8988T (cell line): ENCODE results near the gene SCN8A.

Source experiments
- DNase-seq: peaks from one replicate; pipeline ENCODE4 v3.0.0; 2011

The SCN8A gene

GRCh38 chr12:51837286-51837685 is 246.3 kb downstream of the SCN8A start:
- DNase-seq = no peak

GRCh38 chr12:51838036-51838435 is 247.0 kb downstream of the SCN8A start:
- no peak for DNase-seq

GRCh38 chr12:51838762-51839161 is 247.7 kb downstream of the SCN8A start:
- no peak for DNase-seq

GRCh38 chr12:51839310-51839947 is 248.4 kb downstream of the SCN8A start:
- DNase-seq = no peak

GRCh38 chr12:51840966-51841365 is 249.9 kb downstream of the SCN8A start:
- DNase-seq = no peak

GRCh38 chr12:51841727-51842126 is 250.7 kb downstream of the SCN8A start:
- no peak for DNase-seq

- no peak for DNase-seq
Measured at GRCh38 chr12:51844854-51845253, 253.8 kb downstream of the SCN8A start.

- no peak for DNase-seq
Measured at GRCh38 chr12:51845482-51845881, 254.4 kb downstream of the SCN8A start.

- no peak for DNase-seq
Measured at GRCh38 chr12:51846271-51846691, 255.2 kb downstream of the SCN8A start.

GRCh38 chr12:51846911-51847642 is 256.0 kb downstream of the SCN8A start:
- DNase-seq = peak; percentile 93

GRCh38 chr12:51847643-51848325 is 256.8 kb downstream of the SCN8A start:
- peak; percentile 78 for DNase-seq

- DNase-seq = no peak
Measured at GRCh38 chr12:51848326-51848727, 257.3 kb downstream of the SCN8A start, which contains the start of gene FIGNL2. FIGNL2 (minus strand) TSS chr12:51848718; CDS start chr12:51822413, 26,305 bp downstream.

GRCh38 chr12:51848841-51849735 is 258.1 kb downstream of the SCN8A start:
- DNase-seq = no peak

- DNase-seq = no peak
Measured at GRCh38 chr12:51850081-51850964, 259.3 kb downstream of the SCN8A start.

- DNase-seq = no peak
Measured at GRCh38 chr12:51850965-51851299, 259.9 kb downstream of the SCN8A start.

GRCh38 chr12:51851413-51852124 is 260.5 kb downstream of the SCN8A start:
- DNase-seq = no peak

- no peak for DNase-seq
Measured at GRCh38 chr12:51852404-51853137, 261.5 kb downstream of the SCN8A start.

GRCh38 chr12:51855586-51856428 is 264.8 kb downstream of the SCN8A start:
- peak; percentile 27 for DNase-seq

- no peak for DNase-seq
Measured at GRCh38 chr12:51860986-51861385, 270.0 kb downstream of the SCN8A start.
